ENCODE measurements around the gene CLEC2D. TPM values are rescaled to one million over a fixed set of nuclear protein-coding genes. Genes with fewer than 3 reads are reported as not detected.

Gene CLEC2D
- total and polyA plus RNA-seq, 4 donors, result 0.16 to 3.7 (median 3.0) TPM

DNA sequence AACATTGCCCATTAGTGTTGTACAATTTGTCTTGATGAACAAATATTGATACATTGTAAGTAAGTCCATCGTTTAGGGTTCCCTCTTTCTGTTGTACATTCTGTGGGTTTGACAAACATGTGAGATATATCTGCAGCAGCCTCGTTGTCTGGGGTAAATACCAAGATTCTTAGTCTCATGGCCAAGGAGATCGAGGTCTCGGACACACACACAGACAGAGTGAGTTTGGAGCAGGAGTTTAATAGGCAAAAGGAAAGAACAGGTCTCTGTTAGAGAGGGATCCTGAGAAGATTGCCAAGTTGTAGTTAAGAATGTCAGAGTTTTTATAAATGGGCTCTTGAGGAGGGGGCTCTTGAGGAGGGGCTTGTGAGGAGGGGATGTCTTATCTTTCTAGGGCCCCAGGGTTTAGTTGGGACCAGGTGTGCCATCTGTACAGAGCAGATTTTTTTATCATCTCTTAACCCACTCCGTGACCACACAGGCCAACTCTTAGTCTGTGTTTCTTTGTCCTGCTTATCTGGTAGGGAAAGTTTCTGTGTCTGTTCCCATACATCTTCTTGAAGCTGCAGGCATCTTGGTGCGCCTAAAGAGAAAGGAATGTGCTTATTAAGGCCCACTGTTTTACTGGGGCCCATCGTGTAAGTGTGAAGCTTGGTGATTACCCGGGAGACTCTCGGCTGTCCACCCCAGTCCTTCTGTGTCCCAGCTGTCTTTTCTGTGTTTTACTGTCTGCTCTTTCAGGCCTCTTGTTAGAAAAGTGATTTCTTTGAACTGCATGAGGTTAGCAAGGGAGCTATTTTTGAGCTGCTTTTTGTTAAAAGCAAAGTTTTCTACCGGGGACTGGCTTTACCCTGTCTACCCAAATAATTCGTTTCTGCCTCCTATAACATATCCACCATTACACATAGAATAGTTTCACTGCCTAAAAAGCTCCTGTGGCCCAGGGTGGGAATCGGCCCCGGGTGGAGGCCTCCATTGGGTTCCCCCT is 22.4 kb upstream of the CLEC2D start (continued):
- TF ChIP-seq, protein P1, sequence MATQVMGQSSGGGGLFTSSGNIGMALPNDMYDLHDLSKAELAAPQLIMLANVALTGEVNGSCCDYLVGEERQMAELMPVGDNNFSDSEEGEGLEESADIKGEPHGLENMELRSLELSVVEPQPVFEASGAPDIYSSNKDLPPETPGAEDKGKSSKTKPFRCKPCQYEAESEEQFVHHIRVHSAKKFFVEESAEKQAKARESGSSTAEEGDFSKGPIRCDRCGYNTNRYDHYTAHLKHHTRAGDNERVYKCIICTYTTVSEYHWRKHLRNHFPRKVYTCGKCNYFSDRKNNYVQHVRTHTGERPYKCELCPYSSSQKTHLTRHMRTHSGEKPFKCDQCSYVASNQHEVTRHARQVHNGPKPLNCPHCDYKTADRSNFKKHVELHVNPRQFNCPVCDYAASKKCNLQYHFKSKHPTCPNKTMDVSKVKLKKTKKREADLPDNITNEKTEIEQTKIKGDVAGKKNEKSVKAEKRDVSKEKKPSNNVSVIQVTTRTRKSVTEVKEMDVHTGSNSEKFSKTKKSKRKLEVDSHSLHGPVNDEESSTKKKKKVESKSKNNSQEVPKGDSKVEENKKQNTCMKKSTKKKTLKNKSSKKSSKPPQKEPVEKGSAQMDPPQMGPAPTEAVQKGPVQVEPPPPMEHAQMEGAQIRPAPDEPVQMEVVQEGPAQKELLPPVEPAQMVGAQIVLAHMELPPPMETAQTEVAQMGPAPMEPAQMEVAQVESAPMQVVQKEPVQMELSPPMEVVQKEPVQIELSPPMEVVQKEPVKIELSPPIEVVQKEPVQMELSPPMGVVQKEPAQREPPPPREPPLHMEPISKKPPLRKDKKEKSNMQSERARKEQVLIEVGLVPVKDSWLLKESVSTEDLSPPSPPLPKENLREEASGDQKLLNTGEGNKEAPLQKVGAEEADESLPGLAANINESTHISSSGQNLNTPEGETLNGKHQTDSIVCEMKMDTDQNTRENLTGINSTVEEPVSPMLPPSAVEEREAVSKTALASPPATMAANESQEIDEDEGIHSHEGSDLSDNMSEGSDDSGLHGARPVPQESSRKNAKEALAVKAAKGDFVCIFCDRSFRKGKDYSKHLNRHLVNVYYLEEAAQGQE (IDR thresholded peaks at IDR 0.05), result no peak
- TF ChIP-seq RAD21 (IDR thresholded peaks at IDR 0.05) (no peak), JUND (IDR thresholded peaks at IDR 0.05) (no peak), SP1 (IDR thresholded peaks at IDR 0.05) (no peak), RXRA (IDR thresholded peaks at IDR 0.05) (no peak), HNF4G (IDR thresholded peaks at IDR 0.05) (no peak)

DNA sequence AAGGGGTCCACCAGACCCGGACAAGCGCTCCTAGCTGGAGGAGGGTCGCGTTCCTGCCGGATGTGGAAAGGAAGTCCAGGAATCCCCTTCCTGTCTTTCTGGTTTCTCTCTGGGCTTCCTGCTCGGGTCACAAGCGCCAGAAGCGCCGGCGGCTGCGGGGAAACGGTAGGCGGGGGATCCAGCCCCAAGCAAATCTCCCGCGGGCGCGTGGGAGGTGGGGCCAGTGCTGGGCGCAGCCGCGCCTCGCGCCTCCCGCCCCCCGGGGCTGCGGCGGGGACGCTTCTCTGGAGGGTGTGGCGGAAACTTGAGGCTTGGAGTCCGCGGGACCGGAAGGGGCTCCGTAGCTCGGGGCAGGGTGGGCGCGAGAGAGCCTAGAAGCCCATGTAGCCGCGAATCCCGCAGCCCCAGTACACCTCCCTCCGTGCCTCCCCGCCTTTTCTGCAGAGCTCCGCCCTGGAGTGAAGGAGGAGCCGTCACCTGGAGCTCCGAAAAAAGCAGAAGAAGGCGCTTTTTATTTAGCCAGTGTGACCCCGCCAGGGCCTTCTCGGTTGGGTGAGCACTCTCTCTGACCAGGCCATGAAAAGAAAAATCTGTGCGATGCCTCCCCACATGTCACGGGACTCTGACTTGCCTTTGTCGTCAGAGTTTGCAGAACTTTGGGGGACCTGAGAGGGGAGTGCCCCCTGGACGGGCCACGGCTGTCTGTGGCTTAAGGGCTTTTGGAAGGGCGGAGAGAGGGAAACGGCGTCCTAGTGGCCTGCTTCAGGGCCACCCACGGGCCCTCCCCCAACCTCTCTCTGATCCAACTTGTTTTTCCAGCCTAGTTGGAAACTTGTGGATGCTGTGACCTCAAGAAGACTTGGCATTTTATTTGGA is 21.4 kb upstream of the CLEC2D start:
- TF ChIP-seq NR2F2 (IDR thresholded peaks at IDR 0.05) (no peak), FOXA2 (IDR thresholded peaks at IDR 0.05) (no peak), TAF1 (conservative IDR thresholded peaks at IDR 0.05) (peak; percentile 9), HNF4A (conservative IDR thresholded peaks at IDR 0.05) (no peak), FOXA1 (IDR thresholded peaks at IDR 0.05) (no peak), GABPA (IDR thresholded peaks at IDR 0.05 in 1 of 2, conservative IDR thresholded peaks at IDR 0.05 in 1 of 2) (peak in 1 of 2 donors; percentile 15), YY1 (IDR thresholded peaks at IDR 0.05) (no peak), EGR1 (IDR thresholded peaks at IDR 0.05; ENCODE audit: low read depth in 2 of 2) (no peak)
- TF ChIP-seq, protein P2, sequence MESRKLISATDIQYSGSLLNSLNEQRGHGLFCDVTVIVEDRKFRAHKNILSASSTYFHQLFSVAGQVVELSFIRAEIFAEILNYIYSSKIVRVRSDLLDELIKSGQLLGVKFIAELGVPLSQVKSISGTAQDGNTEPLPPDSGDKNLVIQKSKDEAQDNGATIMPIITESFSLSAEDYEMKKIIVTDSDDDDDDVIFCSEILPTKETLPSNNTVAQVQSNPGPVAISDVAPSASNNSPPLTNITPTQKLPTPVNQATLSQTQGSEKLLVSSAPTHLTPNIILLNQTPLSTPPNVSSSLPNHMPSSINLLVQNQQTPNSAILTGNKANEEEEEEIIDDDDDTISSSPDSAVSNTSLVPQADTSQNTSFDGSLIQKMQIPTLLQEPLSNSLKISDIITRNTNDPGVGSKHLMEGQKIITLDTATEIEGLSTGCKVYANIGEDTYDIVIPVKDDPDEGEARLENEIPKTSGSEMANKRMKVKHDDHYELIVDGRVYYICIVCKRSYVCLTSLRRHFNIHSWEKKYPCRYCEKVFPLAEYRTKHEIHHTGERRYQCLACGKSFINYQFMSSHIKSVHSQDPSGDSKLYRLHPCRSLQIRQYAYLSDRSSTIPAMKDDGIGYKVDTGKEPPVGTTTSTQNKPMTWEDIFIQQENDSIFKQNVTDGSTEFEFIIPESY (IDR thresholded peaks at IDR 0.05), result no peak
- TF ChIP-seq, protein P1 (IDR thresholded peaks at IDR 0.05), result no peak
- TF ChIP-seq, protein P3, sequence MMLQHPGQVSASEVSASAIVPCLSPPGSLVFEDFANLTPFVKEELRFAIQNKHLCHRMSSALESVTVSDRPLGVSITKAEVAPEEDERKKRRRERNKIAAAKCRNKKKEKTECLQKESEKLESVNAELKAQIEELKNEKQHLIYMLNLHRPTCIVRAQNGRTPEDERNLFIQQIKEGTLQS (IDR thresholded peaks at IDR 0.05), result no peak
- DNase-seq (ENCODE audit: low spot score), result peak; percentile 83
- WGBS, result 2% methylated on average over 55 of the region's 55 CpGs
- H3K36me3 ChIP-seq (ENCODE audit: control insufficient read depth in 4 of 4, insufficient read depth in 3 of 4, low read depth in 1 of 4, low read length in 3 of 4), result no peaks in the 10 kb centered on the region
- peak overlapping the region; percentile 74 to 75 for H3K27ac ChIP-seq (ENCODE audit: low read depth in 1 of 2, low read length in 2 of 2)
- no peaks in the 10 kb centered on the region for H3K27me3 ChIP-seq (ENCODE audit: control insufficient read depth in 4 of 4, insufficient read depth in 4 of 4, low read length in 3 of 4)
- peak overlapping the region; percentile 56 to 78 (median 64) for H3K4me3 ChIP-seq (ENCODE audit: low read depth in 1 of 3, low read length in 3 of 3)
- peaks cover 3 to 12% (median 8%) of the 10 kb centered on the region in 4 donors for H3K4me1 ChIP-seq (ENCODE audit: control insufficient read depth in 4 of 4, insufficient read depth in 4 of 4, low read length in 3 of 4)
- peak overlapping the region; percentile 62 to 94 for H3K9ac ChIP-seq (ENCODE audit: low read depth in 1 of 2, low read length in 2 of 2)
- no peaks in the 10 kb centered on the region for H3K9me3 ChIP-seq (ENCODE audit: control insufficient read depth in 4 of 4, low read length in 3 of 4)

Measured in liver (tissue), 9 donors.